ENCODE results near the gene DENND4A.
"Not testable (repeated sequence)": the region's sequence is repeated elsewhere in the genome, so short reads cannot be mapped to it uniquely, and the experiment has no call there.

DENND4A gene

GRCh38 chr15:65787260-65787659 is 4.8 kb downstream of the DENND4A start:
- DNase-seq = no peak

- no peak for DNase-seq
Measured at GRCh38 chr15:65785151-65785550, 6.9 kb downstream of the DENND4A start.

- no peak for DNase-seq
Measured at GRCh38 chr15:65783872-65784271, 8.2 kb downstream of the DENND4A start.

- DNase-seq = no peak
Measured at GRCh38 chr15:65782096-65782495, 10.0 kb downstream of the DENND4A start.

GRCh38 chr15:65778701-65779100 is 13.4 kb downstream of the DENND4A start:
- DNase-seq = not testable (repeated sequence)

GRCh38 chr15:65778269-65778668 is 13.8 kb downstream of the DENND4A start:
- no peak for DNase-seq

- no peak for DNase-seq
Measured at GRCh38 chr15:65777843-65778242, 14.2 kb downstream of the DENND4A start.

GRCh38 chr15:65777053-65777452 is 15.0 kb downstream of the DENND4A start:
- DNase-seq = no peak

- DNase-seq = no peak
Measured at GRCh38 chr15:65773386-65774111, 18.5 kb downstream of the DENND4A start.

- DNase-seq = no peak
Measured at GRCh38 chr15:65772930-65773329, 19.2 kb downstream of the DENND4A start.

GRCh38 chr15:65771870-65772269 is 20.2 kb downstream of the DENND4A start:
- no peak for DNase-seq

GRCh38 chr15:65769482-65769881 is 22.6 kb downstream of the DENND4A start:
- no peak for DNase-seq

GRCh38 chr15:65767895-65768294 is 24.2 kb downstream of the DENND4A start:
- no peak for DNase-seq

GRCh38 chr15:65767264-65767595 is 24.9 kb downstream of the DENND4A start:
- no peak for DNase-seq

- no peak for DNase-seq
Measured at GRCh38 chr15:65766422-65767263, 25.4 kb downstream of the DENND4A start.

- no peak for DNase-seq
Measured at GRCh38 chr15:65765106-65765505, 27.0 kb downstream of the DENND4A start.

GRCh38 chr15:65762914-65763787 is 28.9 kb downstream of the DENND4A start:
- DNase-seq = no peak

- no peak for DNase-seq
Measured at GRCh38 chr15:65762399-65762798, 29.7 kb downstream of the DENND4A start.

- DNase-seq = no peak
Measured at GRCh38 chr15:65761210-65761926, 30.7 kb downstream of the DENND4A start.

- no peak for DNase-seq
Measured at GRCh38 chr15:65759441-65759840, 32.7 kb downstream of the DENND4A start.

GRCh38 chr15:65758242-65758641 is 33.9 kb downstream of the DENND4A start:
- no peak for DNase-seq

GRCh38 chr15:65757256-65757655 is 34.8 kb downstream of the DENND4A start:
- no peak for DNase-seq
